HG03025 (cell line): Measurements from ENCODE around the gene ACAA1.
"Not testable (repeated sequence)": the region's sequence is repeated elsewhere in the genome, so short reads cannot be mapped to it uniquely, and the experiment has no call there.

Experiments
- ATAC-seq: cut with Tn5 transposase; IDR thresholded peaks from one replicate; pipeline ENCODE4 v1.9.1; 2021; ENCODE audit warnings: mild to moderate bottlenecking, moderate library complexity; ENCODE audit not compliant: unreplicated experiment, low FRiP score

The ACAA1 gene, protein sequence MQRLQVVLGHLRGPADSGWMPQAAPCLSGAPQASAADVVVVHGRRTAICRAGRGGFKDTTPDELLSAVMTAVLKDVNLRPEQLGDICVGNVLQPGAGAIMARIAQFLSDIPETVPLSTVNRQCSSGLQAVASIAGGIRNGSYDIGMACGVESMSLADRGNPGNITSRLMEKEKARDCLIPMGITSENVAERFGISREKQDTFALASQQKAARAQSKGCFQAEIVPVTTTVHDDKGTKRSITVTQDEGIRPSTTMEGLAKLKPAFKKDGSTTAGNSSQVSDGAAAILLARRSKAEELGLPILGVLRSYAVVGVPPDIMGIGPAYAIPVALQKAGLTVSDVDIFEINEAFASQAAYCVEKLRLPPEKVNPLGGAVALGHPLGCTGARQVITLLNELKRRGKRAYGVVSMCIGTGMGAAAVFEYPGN

DNA sequence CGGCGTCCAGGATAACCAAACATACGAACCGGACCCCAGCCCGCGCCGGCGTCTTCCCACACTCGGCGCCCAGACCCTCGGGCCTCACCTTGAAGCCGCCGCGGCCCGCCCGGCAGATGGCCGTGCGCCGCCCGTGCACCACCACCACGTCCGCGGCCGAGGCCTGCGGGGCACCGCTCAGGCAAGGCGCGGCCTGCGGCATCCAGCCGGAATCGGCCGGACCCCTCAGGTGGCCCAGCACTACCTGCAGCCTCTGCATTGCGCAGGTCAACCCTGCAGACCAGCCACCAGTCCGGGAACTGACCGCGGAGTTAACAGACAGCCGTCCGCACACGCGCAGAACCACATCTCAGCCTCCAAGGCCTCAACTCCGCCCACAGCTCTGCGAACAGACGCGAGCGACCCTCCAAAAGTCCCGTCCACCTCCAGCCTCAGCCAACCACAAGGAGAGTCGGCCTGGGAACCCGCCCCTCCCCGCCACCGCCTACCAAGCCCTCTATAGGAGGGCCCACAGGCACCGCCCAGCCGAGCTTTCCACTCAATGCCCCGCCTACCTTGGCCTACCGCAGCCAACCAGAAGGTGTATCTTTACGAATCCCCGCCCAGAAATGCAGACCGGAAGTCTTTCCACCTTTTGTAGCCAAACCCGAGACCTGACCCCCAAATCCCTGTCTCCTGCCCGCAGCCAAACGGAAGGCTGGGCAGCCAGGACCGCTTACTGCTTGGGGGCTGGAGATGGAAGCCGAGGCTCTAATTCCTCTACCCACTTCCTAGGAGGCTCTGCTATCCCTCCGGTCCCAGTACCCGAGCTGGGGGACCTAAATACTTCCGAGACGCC is at the start of gene ACAA1:
Gene ACAA1, minus strand, starts transcription at position 351 of the 838 bp plus-strand sequence. Its CDS starts 92 bp downstream, at position 259.
- ATAC-seq, result peak; percentile 84

DNA sequence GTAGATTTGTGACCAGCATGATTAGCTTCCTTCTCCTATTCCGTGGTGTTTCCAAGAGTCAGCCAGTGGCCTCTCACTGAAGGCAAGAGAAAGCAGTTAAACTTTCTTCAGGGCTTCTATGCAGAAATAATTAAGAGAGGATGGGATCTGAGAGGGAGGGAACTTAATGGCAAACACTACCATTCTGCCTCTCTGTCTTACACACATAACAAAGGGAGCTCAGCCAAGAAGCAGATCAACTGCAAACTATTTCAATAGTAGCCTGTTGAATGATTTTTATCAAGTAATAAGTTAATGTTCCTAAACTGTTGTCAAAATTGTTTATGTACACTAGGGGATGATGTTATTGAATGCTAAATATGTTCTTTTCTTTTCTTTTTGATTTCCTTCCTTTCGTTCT is 40.3 kb upstream of the ACAA1 start:
- no peak for ATAC-seq

DNA sequence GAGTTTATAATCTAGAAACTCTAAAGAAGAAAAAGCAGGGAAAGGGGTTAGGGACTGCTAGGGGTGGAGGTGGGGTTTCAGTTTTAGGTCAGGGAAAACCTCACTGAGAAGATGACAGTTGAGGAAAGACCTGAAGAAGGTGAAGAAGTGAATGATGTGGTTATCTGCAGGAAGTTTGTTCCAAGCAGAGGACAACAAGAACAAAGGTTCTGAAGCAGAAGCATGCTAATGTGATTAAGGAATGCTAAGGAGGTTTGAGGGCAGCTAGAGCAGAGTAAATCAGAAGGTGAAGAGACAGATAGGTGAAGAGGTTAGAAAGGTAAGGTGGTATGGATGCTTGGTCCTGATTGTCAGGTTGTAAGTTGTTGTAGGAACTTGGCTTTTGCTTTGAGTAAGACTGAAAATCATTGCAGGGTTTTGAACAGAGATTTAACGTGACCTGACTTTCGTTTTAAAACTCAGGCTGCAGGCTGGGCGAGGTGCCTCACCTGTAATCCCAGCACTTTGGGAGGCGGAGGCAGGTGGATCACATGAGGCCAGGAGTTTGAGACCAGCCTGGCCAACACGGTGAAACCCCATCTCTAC is 37.0 kb upstream of the ACAA1 start:
- ATAC-seq, result no peak

DNA sequence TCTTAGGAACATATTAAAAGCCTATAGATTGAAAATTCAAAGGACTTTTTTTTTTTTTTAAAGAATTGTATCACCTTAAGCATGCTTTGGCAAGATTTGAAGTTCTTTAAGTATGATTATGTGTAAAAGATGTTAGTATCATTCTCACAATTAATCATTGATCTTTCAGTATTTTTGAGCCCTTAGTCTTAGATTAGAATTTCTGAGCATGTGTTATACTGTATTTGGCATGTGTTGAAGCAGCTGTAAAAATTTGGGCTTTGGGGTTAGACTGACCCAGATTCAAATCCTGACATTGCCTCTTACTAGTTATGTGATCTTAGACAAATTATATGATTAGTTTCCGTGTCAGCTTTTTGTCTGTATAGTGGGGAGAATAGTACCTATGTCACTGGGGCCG is 34.7 kb upstream of the ACAA1 start:
- ATAC-seq, result no peak

DNA sequence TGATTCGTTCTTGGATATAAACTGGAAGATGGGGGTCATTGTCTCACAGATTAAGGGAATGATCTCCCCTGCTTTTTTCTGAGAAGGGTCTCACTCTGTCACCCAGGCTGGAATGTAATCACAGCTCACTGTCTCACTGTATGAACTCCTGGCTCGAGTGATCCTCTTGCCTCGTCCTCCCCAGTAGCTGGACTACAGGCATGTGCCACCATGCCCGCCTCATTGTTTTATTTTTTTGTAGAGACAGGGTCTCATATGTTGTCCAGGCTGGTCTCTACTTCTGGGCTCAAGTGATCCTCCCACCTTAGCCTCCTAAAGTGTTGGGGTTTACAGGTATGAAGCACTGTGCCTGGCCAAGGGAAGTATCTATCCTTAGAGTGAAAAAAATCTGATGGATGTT is 33.8 kb upstream of the ACAA1 start:
- no peak for ATAC-seq

DNA sequence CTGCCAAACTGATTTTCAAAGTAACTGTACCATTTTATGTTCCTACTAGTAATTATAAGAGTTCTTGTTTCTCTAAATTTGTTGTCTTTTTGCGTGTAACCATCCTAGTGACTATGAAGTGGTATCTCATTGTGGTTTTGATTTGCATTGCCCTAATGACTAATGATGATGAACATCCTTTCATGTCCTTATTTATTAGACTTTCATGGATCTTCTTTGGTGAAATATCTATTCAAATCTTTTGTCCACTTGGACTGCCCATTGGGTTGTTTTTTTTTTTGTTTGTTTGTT is 32.0 kb upstream of the ACAA1 start:
- no peak for ATAC-seq

DNA sequence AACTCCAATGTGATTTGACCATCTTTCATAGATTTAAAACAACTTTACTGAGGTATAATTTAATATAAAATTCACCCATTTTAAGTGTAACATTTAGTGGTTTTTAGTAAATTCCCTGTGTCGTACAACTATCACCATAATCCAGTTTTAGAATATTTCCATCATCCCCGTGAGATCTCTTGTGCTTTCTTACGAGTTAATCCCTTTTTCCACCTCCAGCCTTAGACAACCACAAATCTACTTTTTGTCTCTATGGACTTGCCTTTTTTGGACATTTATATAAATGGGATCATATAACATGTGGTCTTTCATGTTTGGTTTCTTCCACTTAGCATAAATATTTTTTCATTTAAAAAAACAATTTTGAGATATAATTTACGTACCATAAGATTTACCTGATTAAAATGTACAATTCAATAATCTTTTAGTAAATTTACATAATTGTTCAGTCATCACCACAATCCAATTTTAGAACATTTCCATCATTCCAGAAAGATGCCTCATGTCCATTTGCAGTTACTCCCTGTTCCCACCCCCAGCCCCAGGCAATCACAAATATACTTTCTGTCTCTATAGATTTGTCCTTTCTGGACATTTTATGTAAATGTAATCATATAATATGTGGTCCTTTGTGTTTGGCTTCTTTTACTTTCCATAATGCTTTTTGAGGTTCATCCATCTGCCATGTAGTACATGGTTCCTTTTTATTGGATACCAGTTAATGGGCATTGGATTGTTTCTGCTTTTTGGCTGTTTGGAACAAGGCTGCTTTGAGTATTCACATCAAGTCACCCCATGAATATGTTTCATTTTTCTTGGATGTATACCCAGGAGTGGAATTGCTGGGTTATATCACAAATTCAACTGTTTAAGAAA is 31.5 kb upstream of the ACAA1 start:
- ATAC-seq, result no peak

DNA sequence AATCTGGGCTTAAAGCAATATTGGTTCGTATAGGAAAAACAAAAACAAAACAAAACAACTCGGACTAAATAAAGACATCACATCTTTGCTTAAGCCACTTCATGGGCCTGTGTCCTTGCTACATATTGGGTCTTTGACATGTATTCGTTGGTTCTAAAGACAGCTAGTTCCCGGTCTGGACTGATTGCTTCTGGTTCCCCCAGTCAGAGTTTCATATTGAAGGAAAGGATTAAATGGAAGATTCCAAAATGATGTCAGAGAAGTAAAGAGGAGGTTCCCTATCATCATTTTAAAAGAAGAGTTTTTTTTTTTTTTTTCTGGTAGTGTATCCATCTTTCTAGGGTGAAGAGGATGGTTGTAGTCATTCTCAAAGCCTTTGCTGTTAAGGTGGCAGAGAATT is 30.7 kb upstream of the ACAA1 start:
- no peak for ATAC-seq

DNA sequence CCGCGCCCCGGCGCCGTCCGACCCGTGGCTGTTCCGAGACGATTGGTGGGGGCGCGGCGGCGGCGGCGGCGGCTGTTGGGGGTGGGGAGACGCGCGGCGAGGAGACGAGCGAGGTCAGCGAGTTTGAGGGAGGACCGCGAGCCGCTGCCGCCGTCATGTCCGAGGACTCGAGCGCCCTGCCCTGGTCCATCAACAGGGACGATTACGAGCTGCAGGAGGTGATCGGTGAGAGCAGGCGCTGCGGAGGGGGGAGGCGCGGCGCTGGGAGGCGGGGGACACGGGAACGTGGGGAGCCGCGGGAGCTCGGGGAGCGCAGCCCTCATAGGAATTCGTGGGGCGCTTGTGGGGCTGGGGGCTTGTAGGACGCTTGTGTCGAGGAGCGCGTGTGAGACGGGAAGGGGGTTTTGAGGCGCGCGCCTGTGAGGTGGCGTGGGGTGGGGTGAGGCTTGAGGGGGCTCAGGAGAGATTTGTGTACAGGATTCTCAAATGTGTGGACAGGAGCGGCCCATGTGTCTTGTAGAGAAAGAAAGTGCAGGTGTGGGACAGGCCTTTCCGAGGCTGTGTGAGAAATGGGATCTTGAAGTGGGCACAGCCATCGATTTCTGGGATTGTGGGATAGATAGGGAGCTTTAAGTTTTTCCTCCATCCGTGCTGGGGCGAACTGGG is 28.9 kb upstream of the ACAA1 start:
- ATAC-seq, result peak; percentile 11

DNA sequence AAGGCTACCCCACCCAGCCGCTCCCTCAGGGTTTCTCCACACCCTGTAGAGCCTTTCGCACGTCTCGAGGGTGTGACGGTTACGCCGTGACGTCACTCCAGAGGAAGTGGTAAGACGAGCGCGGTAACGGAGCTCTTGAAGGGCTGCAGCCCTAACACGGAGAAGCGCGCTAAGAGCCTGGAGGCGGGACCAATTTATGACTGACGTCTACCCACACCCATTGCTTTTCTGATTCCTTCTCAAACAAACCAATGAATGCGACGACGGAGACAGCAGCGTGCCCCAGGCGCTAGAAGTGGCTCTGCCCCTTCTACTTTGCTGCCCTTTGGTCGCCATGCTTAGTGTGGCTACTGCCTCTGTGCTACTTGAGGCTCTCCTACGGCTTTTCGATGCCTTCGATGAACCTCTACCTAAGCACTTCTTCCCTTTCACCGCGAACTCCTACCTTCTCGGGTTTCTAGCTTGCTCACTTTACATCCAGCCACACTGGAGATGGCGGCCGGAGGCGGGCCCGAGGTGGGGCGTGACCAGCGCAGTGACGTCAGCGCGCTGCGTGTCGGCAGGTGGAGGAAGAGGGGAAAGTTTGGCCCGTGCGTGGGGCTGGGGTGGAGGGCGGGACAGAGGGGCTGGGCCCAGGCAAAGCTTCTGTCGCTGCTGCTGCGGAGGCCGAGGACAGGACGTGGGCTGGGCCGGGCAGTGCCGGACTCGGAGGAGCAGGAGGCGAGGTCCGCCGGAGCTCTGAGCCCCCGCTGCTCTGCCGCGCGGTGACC is 28.2 kb upstream of the ACAA1 start, which contains the start of gene OXSR1:
Gene OXSR1, plus strand, starts transcription at position 586 of the 770 bp plus-strand sequence. CDS start 340 bp downstream, outside the sequence.
- peak; percentile 92 for ATAC-seq

DNA sequence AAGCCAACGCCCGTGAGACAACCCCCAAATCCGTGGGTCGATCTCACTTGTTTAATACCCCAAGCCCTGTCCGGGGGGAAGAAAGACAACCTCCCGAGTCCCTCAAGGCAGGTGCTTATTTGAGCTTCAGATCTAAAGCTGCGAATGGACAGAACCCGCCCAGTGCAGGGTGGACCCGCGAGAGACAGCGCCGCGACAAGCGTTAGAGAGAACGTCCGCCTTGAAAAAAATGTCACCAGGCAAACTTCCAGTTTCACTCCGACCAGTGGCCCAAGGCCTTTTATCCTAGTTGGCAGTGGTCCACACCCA is 27.7 kb upstream of the ACAA1 start:
- ATAC-seq, result peak; percentile 21

DNA sequence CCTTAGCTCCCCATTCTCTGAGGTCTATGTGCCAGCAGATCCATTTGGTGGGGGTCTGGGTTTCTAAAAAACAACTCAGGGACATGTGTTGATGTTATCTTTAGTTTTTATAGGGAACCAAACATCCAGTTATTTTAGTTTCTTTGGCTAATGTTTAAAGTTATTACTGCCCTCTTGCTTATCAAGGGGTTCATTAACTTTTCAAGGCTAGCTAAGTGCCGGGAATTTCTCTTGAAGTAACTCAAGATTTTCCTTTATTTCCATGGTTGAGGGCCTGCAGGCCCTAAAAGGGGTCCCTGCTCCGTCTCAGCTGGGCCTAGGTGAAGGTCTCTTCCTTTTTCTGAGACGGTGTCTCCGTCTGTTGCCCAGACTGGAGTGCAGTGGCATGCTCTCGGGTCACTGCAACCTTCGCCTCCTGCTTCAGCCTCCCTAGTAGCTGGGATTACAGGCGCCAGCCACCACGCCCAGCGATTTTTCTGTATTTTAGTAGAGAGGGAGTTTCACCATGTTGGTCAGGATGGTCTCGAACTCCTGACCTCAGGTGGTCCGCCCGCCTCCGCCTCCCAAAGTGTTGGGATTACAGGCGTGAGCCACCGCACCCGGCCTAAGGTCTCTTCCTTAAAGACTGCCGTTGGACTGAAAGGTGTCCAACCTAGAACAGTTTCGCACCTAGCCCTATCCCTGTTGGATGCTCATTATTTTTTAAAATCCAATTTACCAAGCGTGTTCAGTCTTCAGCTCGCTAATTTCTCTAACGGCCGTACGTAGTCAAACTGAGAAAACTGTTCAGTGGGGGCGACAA is 27.1 kb upstream of the ACAA1 start:
- ATAC-seq, result no peak

DNA sequence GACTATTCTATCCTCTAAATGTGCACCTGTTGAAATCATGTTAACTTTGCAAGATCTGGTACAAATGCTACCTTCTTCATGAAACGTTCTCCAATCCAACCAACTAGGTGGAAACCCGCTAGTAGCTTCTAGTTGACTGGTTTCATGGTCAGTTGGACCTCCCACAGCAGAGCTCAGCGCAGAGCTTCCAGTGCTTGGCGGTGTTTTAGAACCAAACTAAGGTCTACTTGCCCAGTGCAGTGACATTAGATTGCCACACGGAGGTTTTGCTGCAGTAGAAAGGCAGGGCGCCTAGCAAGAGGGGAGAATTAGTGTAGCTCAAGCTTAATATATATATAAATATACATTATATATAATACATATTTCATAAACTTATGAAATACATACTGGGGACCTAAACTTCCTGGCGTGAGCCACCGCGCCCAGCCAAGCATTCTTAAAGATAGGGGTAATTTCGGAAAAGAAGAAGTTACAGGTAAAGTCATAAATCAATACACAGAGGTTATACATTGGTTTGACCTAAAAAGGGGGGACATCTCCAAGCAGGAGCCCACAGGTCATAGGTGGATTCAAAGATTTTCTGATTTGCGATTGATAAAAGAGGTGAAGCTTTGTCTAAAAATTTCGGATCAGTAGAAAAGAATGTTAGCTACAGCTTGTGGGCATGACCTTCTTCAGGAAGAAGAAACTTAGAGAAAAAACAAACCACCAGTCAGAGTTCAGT is 26.4 kb upstream of the ACAA1 start:
- no peak for ATAC-seq

DNA sequence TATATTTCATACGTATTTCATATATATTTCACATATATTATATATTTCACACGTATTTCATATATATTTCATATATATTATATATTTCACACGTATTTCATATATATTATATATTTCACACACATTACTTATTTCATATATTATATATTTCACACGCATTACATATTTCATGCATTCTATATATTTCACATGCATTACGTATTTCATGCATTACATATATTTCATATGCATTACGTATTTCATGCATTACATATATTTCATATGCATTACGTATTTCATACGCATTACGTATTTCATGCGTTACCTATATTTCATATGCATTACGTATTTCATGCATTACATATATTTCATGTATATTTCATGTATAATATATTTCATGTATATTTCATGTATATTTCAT is 23.8 kb upstream of the ACAA1 start:
- not testable (repeated sequence) for ATAC-seq

DNA sequence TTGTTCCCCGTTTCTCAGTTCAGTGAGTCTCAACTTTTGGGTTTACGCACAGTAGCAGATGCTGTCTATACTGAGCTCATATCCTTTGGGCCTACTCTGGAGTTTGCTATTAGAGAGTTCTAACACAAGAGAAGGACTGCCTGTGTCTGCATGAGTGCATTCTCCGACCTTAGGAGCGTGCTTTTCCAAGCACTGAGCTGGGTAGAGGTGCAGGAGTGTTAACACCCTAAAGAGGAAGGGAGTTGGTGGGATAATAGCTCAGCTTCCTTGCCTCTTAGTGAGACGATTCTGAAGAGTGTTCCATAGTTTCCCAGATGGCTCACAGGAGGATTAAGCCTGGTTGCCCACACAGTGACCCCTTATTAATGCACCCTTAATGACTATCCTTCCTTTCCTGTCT is 21.5 kb upstream of the ACAA1 start:
- no peak for ATAC-seq

DNA sequence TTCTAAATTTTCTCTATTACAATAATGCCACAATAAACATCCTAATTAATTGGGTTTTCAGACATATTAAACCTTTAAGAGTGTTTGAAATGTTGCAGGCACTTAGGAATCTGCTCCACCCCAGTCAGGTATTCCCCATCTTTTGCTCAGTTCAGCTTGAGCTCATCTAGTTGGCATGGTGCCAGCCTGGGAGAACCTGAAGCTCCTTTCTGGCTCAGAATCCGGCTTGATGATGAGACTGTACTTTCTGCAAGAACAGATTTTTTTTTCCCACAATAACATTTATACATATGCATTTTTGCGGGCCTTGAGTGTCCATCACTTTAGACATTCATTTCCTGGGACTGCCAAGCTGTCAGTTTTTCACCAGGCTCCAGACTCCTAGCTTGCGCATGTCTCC is 20.7 kb upstream of the ACAA1 start:
- no peak for ATAC-seq

DNA sequence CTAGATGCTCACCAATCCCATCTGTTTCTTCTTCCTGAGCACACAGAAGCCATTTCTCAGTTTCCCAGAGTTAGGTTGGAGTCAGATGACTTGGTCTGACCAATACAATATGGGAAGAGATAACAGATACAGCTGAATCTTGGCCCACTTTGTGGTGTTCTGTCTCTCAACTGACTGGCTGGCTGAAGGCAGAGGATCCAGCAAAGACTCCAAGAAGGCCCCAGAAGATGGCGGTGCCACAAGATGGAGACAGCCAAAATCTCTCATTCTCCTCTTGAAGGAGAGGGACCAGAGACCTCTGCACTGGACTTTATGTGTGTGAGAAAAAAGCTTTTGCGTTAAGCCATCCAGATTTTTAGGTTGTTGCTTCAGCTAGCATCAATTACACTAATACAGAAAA is 20.2 kb upstream of the ACAA1 start:
- no peak for ATAC-seq

DNA sequence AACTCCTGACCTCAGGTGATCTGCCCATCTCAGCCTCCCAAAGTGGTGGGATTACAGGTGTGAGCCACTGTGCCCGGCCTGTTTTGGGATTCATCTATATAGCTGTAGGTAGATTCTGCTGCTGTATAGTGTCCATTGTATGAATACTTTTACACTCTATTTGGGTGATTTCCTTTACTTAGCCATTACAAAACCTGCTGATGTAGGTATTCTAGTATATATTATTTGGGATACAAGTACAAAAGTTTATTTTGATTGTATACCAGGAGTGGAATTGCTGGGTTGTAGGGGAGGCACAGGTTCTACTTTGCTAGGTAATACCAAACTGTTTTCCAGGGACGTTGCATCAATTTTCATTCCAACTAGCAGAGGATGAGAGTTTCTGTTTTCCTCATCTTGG is 18.9 kb upstream of the ACAA1 start:
- ATAC-seq, result no peak
